Stomach (tissue), 4 donors: ENCODE data around the gene RAPGEF3.

Source experiments
- POLR2AphosphoS5 ChIP-seq, 3 donors: sonication (generic); formaldehyde crosslinking; IDR thresholded peaks; one replicate each; pipeline ENCODE4 v1.6.1; 2016; ENCODE audit warnings: antibody characterized with exemption in 3 of 3
- TF ChIP-seq, protein P1 (sequence below), 7 experiments: fragments of 450-650 bp in 4 of 7; fragments of 200-600 bp in 3 of 7; sonication (generic) in 3 of 7; IDR thresholded peaks; one replicate each; pipeline ENCODE4 v1.5.1; 2016 to 2019; ENCODE audit warnings: antibody characterized with exemption in 7 of 7, control low read depth in 2 of 7, mild to moderate bottlenecking in 1 of 7

DNA sequence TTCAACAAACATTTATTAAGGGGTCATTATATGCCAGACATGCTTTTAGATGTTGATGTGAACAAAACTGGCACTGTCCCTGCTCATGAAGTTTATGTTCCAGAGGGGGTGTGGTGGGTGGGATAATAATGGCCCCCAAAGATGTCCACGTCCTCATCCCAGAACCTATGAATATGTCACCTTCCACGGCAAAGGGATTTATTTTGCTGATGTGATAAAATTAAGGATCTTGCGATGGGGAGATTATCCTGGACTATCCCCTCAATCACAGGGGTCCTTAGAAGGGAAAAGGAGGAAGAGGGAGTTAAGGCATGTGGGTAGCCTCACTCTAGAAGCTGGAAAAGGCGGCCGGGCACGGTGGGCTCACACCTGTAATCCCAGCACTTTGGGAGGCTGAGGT, 12.6 kb upstream of the RAPGEF3 start:
- no peak for TF ChIP-seq POLR2AphosphoS5 (IDR thresholded peaks at IDR 0.05)
- TF ChIP-seq, protein P1, sequence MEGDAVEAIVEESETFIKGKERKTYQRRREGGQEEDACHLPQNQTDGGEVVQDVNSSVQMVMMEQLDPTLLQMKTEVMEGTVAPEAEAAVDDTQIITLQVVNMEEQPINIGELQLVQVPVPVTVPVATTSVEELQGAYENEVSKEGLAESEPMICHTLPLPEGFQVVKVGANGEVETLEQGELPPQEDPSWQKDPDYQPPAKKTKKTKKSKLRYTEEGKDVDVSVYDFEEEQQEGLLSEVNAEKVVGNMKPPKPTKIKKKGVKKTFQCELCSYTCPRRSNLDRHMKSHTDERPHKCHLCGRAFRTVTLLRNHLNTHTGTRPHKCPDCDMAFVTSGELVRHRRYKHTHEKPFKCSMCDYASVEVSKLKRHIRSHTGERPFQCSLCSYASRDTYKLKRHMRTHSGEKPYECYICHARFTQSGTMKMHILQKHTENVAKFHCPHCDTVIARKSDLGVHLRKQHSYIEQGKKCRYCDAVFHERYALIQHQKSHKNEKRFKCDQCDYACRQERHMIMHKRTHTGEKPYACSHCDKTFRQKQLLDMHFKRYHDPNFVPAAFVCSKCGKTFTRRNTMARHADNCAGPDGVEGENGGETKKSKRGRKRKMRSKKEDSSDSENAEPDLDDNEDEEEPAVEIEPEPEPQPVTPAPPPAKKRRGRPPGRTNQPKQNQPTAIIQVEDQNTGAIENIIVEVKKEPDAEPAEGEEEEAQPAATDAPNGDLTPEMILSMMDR (IDR thresholded peaks at IDR 0.05) = no peak
